GM12878 (cell line): ENCODE measurements around the gene NRG3. TPM values are rescaled to one million over a fixed set of nuclear protein-coding genes. Genes with fewer than 3 reads are reported as not detected.

Experiments used
- ATAC-seq: fragments of 200-7000 bp; cut with Tn5 transposase; 3 replicates; pipeline ENCODE4 v1.9.1; 2020; ENCODE audit warnings: mild to moderate bottlenecking, moderate library complexity
- BruUV-seq: library from RNA; stranded (reverse); fragments of 400-500 nt; replicated peaks from 2 replicates; lab custom pipeline; 2021; lab: Mats Ljungman, UMichigan
- CTCF ChIA-PET: fragments of 300-600 bp; sonication (Branson Sonifier 250); formaldehyde crosslinking; extraction: SDS; loops from one replicate; lab custom pipeline; 2021; ENCODE audit warnings: inconsistent platforms; lab: Yijun Ruan, JAX
- POLR2A ChIA-PET: fragments of 350-600 bp; formaldehyde crosslinking; extraction: SDS; loops from one replicate; lab custom pipeline; 2021; ENCODE audit warnings: inconsistent platforms; lab: Charles Lee
- RAD21 ChIA-PET: fragments of 300-600 bp; sonication (Branson Sonifier 250); formaldehyde crosslinking; loops from one replicate; lab custom pipeline; 2023; ENCODE audit warnings: antibody characterized with exemption; ENCODE audit not compliant: unreplicated experiment; lab: Charles Lee
- SMC1A ChIA-PET: fragments of 300-600 bp; sonication (Branson Sonifier 250); formaldehyde crosslinking; loops from one replicate; lab custom pipeline; 2023; ENCODE audit not compliant: unreplicated experiment, uncharacterized antibody; lab: Charles Lee
- DNase-seq: peaks from one replicate; pipeline ENCODE4 v3.0.0-alpha.2; 2011; ENCODE audit warnings: low read depth, low spot score
- FAIRE-seq: peaks from 3 replicates; lab custom pipeline; 2011; peaks lifted over from hg19 to GRCh38; lab: Jason Lieb, UNC
- H2AFZ ChIP-seq: 2 replicates; pipeline ENCODE4 v1.6.0; 2011; ENCODE audit warnings: low read depth, low read length, control low read depth; ENCODE audit not compliant: control insufficient read depth
- H3K27ac ChIP-seq: 2 replicates; pipeline ENCODE4 v1.5.1; 2011; ENCODE audit warnings: control low read depth; ENCODE audit not compliant: control insufficient read depth, insufficient read depth
- H3K27me3 ChIP-seq, 2 experiments: replicated peaks in 1 of 2; 2 replicates each; pipeline versions ENCODE4 v1.6.0 to v1.6.1; 2011; ENCODE audit warnings: low read length in 1 of 2; ENCODE audit not compliant: control insufficient read depth in 2 of 2, insufficient read depth in 2 of 2
- H3K36me3 ChIP-seq, 2 experiments: 2 replicates each; pipeline ENCODE4 v1.5.1; 2011; ENCODE audit warnings: low read length in 1 of 2; ENCODE audit not compliant: control insufficient read depth in 2 of 2, insufficient read depth in 2 of 2
- H3K4me1 ChIP-seq: 2 replicates; pipeline ENCODE4 v1.6.1; 2011; ENCODE audit warnings: mild to moderate bottlenecking, low read length, moderate library complexity, mixed read lengths; ENCODE audit not compliant: control insufficient read depth, insufficient read depth
- H3K4me2 ChIP-seq: 2 replicates; pipeline ENCODE4 v1.6.0; 2011; ENCODE audit warnings: control low read depth; ENCODE audit not compliant: control insufficient read depth, insufficient read depth
- H3K4me3 ChIP-seq: fragments of 200-600 bp; sonication (generic); 2 replicates; pipeline ENCODE4 v1.5.1; 2016
- H3K79me2 ChIP-seq: 2 replicates; pipeline ENCODE4 v1.6.0; 2011; ENCODE audit warnings: low read length; ENCODE audit not compliant: control insufficient read depth, insufficient read depth
- H3K9ac ChIP-seq: 2 replicates; pipeline ENCODE4 v1.8.0; 2011; ENCODE audit warnings: low read length, control low read depth, mixed read lengths; ENCODE audit not compliant: control insufficient read depth, insufficient read depth
- H3K9me3 ChIP-seq: replicated peaks from 3 replicates; pipeline ENCODE4 v1.5.1; 2011; ENCODE audit warnings: mild to moderate bottlenecking, low read length; ENCODE audit not compliant: control insufficient read depth, insufficient read depth
- H4K20me1 ChIP-seq: 2 replicates; pipeline ENCODE4 v1.6.0; 2011; ENCODE audit not compliant: control insufficient read depth, insufficient read depth
- BACH1 ChIP-seq: fragments of 450-650 bp; IDR thresholded peaks from 2 replicates; pipeline ENCODE4 v1.6.1; 2017; ENCODE audit warnings: mild to moderate bottlenecking, borderline replicate concordance
- BCL11A ChIP-seq: IDR thresholded peaks from 2 replicates; pipeline ENCODE4 v1.6.1; 2011; ENCODE audit warnings: low read depth, low read length
- BMI1 ChIP-seq: fragments of 450-650 bp; IDR thresholded peaks from 2 replicates; pipeline ENCODE4 v1.6.1; 2016; ENCODE audit warnings: mild to moderate bottlenecking, moderate library complexity, borderline replicate concordance
- DPF2 ChIP-seq: fragments of 450-650 bp; IDR thresholded peaks from 2 replicates; pipeline ENCODE4 v1.6.1; 2017; ENCODE audit warnings: mild to moderate bottlenecking
- EP300 ChIP-seq, 2 experiments: fragments of 150-350 bp in 1 of 2; IDR thresholded peaks; 2 replicates each; pipeline ENCODE4 v1.6.1; 2011 to 2012; ENCODE audit warnings: low read depth in 2 of 2, low read length in 2 of 2, borderline replicate concordance in 1 of 2, improper control_type of control experiment in 1 of 2, inconsistent platforms in 1 of 2; ENCODE audit not compliant: control insufficient read depth in 1 of 2
- FOXM1 ChIP-seq: IDR thresholded peaks from 2 replicates; pipeline ENCODE4 v1.6.1; 2012; ENCODE audit warnings: low read depth, mild to moderate bottlenecking, inconsistent platforms, low read length, moderate library complexity
- GATAD2B ChIP-seq: fragments of 450-650 bp; conservative IDR thresholded peaks from 2 replicates; pipeline ENCODE4 v1.6.1; 2017; ENCODE audit warnings: low read depth, mild to moderate bottlenecking, moderate library complexity
- MTA2 ChIP-seq: fragments of 450-650 bp; IDR thresholded peaks from 2 replicates; pipeline ENCODE4 v1.6.1; 2016; ENCODE audit warnings: low read depth, mild to moderate bottlenecking, moderate library complexity
- MXI1 ChIP-seq: fragments of 150-350 bp; IDR thresholded peaks from 2 replicates; pipeline ENCODE4 v1.6.1; 2011; ENCODE audit warnings: low read depth, mild to moderate bottlenecking, inconsistent platforms, low read length, improper control_type of control experiment
- POLR2AphosphoS5 ChIP-seq: IDR thresholded peaks from 2 replicates; pipeline ENCODE4 v1.6.1; 2011; ENCODE audit warnings: mild to moderate bottlenecking, low read length, inconsistent platforms
- RUNX3 ChIP-seq: IDR thresholded peaks from 2 replicates; pipeline ENCODE4 v1.6.1; 2012; ENCODE audit warnings: low read length, inconsistent platforms
- SPI1 ChIP-seq: IDR thresholded peaks from 2 replicates; pipeline ENCODE4 v1.6.1; 2011; ENCODE audit warnings: low read depth, mild to moderate bottlenecking, low read length, moderate library complexity, borderline replicate concordance; ENCODE audit not compliant: insufficient read depth
- YBX1 ChIP-seq: fragments of 450-650 bp; IDR thresholded peaks from 2 replicates; pipeline ENCODE4 v1.6.1; 2016; ENCODE audit warnings: antibody characterized with exemption
- ZNF384 ChIP-seq: IDR thresholded peaks from 2 replicates; pipeline ENCODE4 v1.6.1; 2012; ENCODE audit warnings: low read depth, mild to moderate bottlenecking, low read length, improper control_type of control experiment, borderline replicate concordance
- ZNF622 ChIP-seq: fragments of 450-650 bp; IDR thresholded peaks from 2 replicates; pipeline ENCODE4 v1.6.1; 2017; ENCODE audit warnings: mild to moderate bottlenecking, inconsistent platforms
- WGBS: methylation state at CpG from one replicate; pipeline ENCODE4 v1.1.6; 2016; ENCODE audit warnings: low lambda C conversion rate; ENCODE audit not compliant: insufficient replicate concordance, insufficient coverage; ENCODE audit errors: missing lambda C conversion rate; 5-methylcytosine and 5-hydroxymethylcytosine counted together
- in situ Hi-C: fragments of 300-500 bp; cut with MboI; formaldehyde crosslinking; loops from 9 replicates; pipeline ENCODE4 v1.14.3; 2018; ENCODE audit warnings: mixed read lengths
- intact Hi-C: fragments of 100-400 bp; cut with micrococcal nuclease; formaldehyde crosslinking; loops from one replicate; pipeline ENCODE4 v1.14.2; 2022; ENCODE audit not compliant: unreplicated experiment
- polyA plus RNA-seq, 11 experiments: library from polyadenylated mRNA; depleted of rRNA in 4 of 11; unstranded in 6 of 11; stranded (reverse) in 5 of 11; fragments of >200 nt; fragmentation: Nextera tagmentation in 4 of 11; fragmentation: Illumina TruSeq in 1 of 11; extraction: Ambion mirVana in 4 of 11; extraction: Trizol in 1 of 11; gene quantifications; 1 replicate in 1 of 11; 2 replicates in 10 of 11; pipeline versions ENCODE4 v1.2.1 to v1.2.3, GENCODE V29; 2011 to 2016; ENCODE audit warnings: inconsistent platforms in 2 of 11, missing spikeins in 2 of 11, low read depth in 1 of 11
- total RNA-seq, 4 experiments: library from RNA; depleted of rRNA in 3 of 4; stranded (reverse); fragments of >200 nt in 3 of 4; fragmentation: Illumina TruSeq in 1 of 4; extraction: Trizol in 1 of 4; gene quantifications; 2 replicates each; pipeline versions ENCODE4 v1.2.1 to v1.2.3, GENCODE V29; 2013 to 2021
- TF ChIP-seq, protein P1 (sequence below): fragments of 450-650 bp; IDR thresholded peaks from 2 replicates; pipeline ENCODE4 v1.6.1; 2016; ENCODE audit warnings: mild to moderate bottlenecking
- TF ChIP-seq, protein P2 (sequence below): fragments of 450-650 bp; IDR thresholded peaks from 2 replicates; pipeline ENCODE4 v1.6.1; 2017; ENCODE audit warnings: antibody characterized with exemption, mild to moderate bottlenecking, moderate library complexity
- TF ChIP-seq, protein P3 (sequence below): fragments of 450-650 bp; IDR thresholded peaks from 2 replicates; pipeline ENCODE4 v1.6.1; 2017; ENCODE audit warnings: low read depth, mild to moderate bottlenecking, moderate library complexity

NRG3 gene
- total and polyA plus RNA-seq, 10 of the 15 experiments (the other 5 are each of a cell fraction or from before 2014, with no cell fraction given), result 0.03 to 0.41 (median 0.17) TPM; not detected in 3

DNA sequence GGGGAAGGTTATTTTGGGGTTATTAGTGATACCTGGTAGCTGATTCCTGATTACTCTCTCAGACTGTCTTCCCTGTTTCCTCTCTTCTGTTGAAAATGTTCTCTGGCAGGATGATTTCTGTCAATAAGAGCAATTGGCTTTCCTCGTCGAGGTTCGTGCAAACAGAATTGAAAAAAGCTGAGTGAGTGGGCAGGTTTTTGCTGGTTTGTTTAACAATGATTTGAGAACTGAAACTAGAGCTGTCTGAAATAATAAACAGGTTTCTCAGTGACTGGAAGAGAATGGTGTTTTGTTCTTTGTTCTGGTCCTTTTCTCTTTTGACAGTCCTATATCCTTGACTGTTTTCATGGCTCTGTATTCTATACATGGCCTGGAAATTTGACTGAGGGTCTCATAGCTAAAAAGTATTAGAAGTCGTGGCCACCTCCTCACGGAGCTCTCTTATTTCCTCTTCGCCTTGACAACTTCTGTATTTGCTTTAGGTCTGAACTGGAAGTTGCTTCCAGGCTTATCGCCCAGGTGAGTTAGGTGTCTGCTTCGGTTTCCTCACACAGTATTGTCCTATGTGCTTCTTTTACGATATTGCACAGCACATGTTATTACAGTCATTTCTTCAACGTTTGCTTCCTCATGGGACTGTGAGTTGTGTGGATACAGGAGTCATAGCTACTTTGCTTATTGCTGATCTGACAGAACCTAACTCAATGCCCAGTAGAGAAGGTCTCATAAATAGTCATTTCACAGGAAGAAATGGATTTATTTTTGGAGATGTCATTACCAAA is 403.6 kb downstream of the NRG3 start:
- no TSS peak for BruUV-seq
- no peaks in the 10 kb centered on the region for H3K4me1 ChIP-seq
- no peaks in the 10 kb centered on the region for H3K27me3 ChIP-seq
- CTCF ChIA-PET, result no interaction called here
- no peak overlapping the region for H2AFZ ChIP-seq
- ATAC-seq, result peak; percentile 91
- FAIRE-seq, result no peak
- H3K9ac ChIP-seq, result no peak overlapping the region
- in situ Hi-C loops (no loop called here), intact Hi-C loops (no loop called here)
- no peak overlapping the region for H3K4me3 ChIP-seq
- SMC1A ChIA-PET, result interaction anchor here (1.1 to 2.7 kb wide), 3 partner anchors 11 to 69 kb away, joined by 3 to 9 read pairs (median 3); no protein-coding TSS in a partner anchor
- no peaks in the 10 kb centered on the region for H3K36me3 ChIP-seq
- no peak overlapping the region for H3K27ac ChIP-seq
- RAD21 ChIA-PET, result no interaction called here
- DNase-seq, result no peak
- POLR2A ChIA-PET, result interaction anchor here (1.0 kb wide), 1 partner anchor 10 kb away, joined by 3 read pairs; no protein-coding TSS in a partner anchor
- WGBS, result 28% methylated on average over 10 of the region's 10 CpGs
- no peaks in the 10 kb centered on the region for H3K9me3 ChIP-seq
- peak overlapping the region; percentile 6; the same call in 1 of the 2 replicates for H3K4me2 ChIP-seq
- no peaks in the 10 kb centered on the region for H4K20me1 ChIP-seq
- no peaks in the 10 kb centered on the region for H3K79me2 ChIP-seq
- TF ChIP-seq, protein P1, sequence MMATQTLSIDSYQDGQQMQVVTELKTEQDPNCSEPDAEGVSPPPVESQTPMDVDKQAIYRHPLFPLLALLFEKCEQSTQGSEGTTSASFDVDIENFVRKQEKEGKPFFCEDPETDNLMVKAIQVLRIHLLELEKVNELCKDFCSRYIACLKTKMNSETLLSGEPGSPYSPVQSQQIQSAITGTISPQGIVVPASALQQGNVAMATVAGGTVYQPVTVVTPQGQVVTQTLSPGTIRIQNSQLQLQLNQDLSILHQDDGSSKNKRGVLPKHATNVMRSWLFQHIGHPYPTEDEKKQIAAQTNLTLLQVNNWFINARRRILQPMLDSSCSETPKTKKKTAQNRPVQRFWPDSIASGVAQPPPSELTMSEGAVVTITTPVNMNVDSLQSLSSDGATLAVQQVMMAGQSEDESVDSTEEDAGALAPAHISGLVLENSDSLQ, result peak; percentile 19; the same call in 1 of the 2 replicates
- peak; percentile 83 for TF ChIP-seq SPI1
- TF ChIP-seq, protein P2, sequence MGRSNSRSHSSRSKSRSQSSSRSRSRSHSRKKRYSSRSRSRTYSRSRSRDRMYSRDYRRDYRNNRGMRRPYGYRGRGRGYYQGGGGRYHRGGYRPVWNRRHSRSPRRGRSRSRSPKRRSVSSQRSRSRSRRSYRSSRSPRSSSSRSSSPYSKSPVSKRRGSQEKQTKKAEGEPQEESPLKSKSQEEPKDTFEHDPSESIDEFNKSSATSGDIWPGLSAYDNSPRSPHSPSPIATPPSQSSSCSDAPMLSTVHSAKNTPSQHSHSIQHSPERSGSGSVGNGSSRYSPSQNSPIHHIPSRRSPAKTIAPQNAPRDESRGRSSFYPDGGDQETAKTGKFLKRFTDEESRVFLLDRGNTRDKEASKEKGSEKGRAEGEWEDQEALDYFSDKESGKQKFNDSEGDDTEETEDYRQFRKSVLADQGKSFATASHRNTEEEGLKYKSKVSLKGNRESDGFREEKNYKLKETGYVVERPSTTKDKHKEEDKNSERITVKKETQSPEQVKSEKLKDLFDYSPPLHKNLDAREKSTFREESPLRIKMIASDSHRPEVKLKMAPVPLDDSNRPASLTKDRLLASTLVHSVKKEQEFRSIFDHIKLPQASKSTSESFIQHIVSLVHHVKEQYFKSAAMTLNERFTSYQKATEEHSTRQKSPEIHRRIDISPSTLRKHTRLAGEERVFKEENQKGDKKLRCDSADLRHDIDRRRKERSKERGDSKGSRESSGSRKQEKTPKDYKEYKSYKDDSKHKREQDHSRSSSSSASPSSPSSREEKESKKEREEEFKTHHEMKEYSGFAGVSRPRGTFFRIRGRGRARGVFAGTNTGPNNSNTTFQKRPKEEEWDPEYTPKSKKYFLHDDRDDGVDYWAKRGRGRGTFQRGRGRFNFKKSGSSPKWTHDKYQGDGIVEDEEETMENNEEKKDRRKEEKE, result no peak
- no peak for TF ChIP-seq GATAD2B
- TF ChIP-seq, protein P3, sequence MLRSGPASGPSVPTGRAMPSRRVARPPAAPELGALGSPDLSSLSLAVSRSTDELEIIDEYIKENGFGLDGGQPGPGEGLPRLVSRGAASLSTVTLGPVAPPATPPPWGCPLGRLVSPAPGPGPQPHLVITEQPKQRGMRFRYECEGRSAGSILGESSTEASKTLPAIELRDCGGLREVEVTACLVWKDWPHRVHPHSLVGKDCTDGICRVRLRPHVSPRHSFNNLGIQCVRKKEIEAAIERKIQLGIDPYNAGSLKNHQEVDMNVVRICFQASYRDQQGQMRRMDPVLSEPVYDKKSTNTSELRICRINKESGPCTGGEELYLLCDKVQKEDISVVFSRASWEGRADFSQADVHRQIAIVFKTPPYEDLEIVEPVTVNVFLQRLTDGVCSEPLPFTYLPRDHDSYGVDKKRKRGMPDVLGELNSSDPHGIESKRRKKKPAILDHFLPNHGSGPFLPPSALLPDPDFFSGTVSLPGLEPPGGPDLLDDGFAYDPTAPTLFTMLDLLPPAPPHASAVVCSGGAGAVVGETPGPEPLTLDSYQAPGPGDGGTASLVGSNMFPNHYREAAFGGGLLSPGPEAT, result peak; percentile 52; the same call in 1 of the 2 replicates
- TF ChIP-seq MXI1, result no peak
- TF ChIP-seq BACH1, result peak; percentile 46; the same call in 1 of the 2 replicates
- TF ChIP-seq BMI1, result 0 out of 2 replicates have a peak, but pooled peaks have one; percentile 15
- TF ChIP-seq EP300 (IDR thresholded peaks at IDR 0.05; ENCODE audit: borderline replicate concordance in 1 of 2, control insufficient read depth in 1 of 2, low read depth in 2 of 2, low read length in 2 of 2), result peak; percentile 43 to 58; a peak in 2 of 4 replicates
- TF ChIP-seq BCL11A, result peak; percentile 81
- TF ChIP-seq POLR2AphosphoS5, result no peak
- 0 out of 2 replicates have a peak, but pooled peaks have one; percentile 23 for TF ChIP-seq RUNX3
- TF ChIP-seq YBX1, result no peak
- 0 out of 2 replicates have a peak, but pooled peaks have one; percentile 23 for TF ChIP-seq FOXM1
- peak; percentile 43; the same call in 1 of the 2 replicates for TF ChIP-seq ZNF384
- TF ChIP-seq DPF2, result peak; percentile 77
- peak; percentile 73 for TF ChIP-seq MTA2
- TF ChIP-seq ZNF622, result no peak
